LoVo (cell line): Measurements from ENCODE around the gene EHMT1.

ENCODE experiments used
- DNase-seq: peaks from one replicate; pipeline ENCODE4 v3.0.0-alpha.2; 2016; ENCODE audit warnings: low spot score

Gene EHMT1

DNA sequence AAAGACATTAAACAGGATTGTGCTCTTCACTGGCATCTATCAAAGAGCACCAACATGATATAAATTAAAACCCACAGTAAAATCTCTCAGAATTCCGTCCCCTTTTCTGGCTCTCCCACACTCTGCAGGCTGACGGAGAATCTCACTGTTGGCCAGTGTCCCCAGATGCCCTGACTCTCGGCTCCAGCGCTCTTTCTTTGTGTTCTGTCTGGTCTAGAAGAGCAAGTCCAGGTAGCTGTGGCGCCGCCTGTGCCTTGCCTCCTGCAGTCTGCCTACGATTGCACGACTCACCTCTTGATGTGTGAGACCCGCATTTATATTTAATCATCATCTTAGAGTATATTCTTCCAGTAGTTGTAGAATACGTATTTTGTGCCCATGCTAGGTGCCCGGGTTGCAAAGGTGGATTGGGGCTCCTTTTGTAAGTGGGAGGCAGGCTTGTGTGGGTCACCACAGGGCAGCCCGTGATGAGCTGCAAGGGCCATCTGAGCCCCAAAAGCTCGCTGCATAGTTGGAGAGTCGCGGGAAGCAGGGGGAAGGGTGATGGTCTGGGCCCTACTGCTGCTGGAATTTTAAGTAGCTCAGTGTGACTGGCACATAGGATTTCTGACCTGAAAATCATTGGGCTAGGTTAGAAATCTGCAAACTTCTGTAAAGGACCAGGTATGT lies 55.6 kb downstream of the EHMT1 start:
- DNase-seq: no peak

DNA sequence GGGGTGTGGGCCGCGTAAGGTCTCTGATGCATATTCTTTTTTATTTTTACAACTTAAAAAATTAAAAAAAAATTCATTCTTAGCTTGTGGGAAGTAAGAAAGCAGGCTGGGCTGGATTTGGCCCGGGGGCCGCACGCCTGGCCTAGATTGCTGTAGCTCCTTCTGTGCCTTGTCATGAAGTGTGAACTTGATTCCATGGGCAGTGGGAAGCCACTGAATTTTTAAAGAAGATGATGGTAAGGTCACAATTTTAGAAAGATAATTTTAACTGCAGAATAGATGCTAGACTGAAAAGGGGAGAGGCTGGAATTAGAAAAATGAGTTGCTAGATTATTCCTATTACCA lies 56.1 kb downstream of the EHMT1 start:
- no peak for DNase-seq

DNA sequence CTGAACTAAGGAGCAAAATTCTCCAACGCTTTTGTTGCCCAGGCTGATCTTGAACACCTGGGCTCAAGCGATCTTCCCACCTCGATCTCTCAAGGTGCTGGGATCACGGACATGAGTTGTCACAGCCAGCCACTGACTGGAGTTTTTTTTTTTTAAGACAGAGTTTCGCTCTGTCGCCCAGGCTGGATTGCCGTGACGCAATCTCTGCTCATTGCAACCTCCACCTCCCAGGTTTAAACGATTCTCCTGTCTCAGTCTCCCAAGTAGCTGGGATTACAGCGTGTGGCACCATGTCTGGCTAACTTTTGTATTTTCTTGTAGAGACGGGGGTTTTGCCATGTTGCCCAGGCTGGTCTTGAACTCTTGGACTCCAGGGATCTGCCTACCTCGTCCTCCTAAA lies 58.2 kb downstream of the EHMT1 start:
- no peak for DNase-seq

DNA sequence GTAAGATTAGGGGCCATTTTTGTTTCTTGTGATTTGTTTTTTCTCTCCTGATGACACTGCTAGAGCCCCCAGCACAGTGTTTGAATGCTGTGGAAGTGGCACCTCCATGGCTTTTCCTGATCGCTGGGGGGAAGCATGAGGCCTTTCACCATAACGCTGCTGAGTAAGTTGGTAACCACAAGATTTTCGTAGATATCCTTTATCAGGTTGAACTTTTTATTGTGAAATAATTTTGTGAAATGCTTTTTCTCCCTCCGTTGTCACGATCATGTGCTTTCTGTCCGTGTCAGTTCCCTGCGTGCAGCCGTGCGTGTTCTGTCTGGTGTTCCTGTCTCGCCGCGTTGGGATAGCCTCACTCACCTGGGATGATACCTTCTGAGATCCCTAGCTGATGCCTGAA lies 59.4 kb downstream of the EHMT1 start:
- DNase-seq: no peak

DNA sequence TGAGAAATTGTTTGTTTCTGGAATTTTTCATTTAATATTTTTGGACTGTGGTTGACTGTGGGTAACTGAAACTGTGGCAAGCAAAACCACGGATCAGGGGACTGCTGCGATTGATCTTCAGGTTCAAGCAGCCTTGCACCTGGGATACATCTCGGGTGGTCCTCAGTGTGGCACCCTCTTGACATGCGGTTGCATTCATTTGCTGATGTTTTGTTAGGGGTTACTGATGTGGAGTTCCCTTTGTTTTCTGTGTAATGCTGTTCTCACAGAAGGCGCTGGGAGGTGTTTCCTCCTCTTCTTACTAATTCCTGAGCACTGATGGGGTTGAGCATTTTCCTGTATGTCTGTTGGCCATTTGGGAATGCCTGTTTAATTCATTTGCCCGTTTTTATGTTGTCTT lies 60.4 kb downstream of the EHMT1 start:
- no peak for DNase-seq

DNA sequence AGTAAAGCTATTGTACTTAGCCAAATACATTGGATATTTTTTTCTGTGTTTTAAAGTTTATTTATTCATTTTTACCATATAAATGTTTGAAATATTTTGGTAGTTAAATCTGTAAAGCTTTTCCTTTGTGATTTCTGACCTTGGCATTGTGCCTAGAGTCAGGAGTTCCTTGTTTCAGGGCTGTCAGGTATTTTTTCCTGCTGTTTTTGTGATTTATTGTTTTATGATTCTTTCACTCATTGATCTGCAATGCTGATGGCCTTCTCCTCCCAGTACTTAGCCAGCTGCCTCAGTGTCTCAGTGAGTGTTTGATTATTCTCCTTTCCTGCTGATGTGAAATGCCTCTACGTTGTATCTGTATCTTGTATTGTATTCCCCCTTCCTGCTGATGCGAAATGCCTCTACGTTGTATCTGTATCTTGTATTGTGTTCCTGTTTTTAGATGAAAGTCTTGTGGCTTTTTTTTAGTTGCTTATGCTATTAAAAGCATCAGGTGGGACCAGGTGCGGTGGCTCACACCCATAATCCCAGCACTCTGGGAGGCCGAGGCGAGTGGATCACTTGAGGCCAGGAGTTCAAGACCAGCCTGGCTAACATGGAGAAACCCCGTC lies 61.0 kb downstream of the EHMT1 start:
- no peak for DNase-seq

DNA sequence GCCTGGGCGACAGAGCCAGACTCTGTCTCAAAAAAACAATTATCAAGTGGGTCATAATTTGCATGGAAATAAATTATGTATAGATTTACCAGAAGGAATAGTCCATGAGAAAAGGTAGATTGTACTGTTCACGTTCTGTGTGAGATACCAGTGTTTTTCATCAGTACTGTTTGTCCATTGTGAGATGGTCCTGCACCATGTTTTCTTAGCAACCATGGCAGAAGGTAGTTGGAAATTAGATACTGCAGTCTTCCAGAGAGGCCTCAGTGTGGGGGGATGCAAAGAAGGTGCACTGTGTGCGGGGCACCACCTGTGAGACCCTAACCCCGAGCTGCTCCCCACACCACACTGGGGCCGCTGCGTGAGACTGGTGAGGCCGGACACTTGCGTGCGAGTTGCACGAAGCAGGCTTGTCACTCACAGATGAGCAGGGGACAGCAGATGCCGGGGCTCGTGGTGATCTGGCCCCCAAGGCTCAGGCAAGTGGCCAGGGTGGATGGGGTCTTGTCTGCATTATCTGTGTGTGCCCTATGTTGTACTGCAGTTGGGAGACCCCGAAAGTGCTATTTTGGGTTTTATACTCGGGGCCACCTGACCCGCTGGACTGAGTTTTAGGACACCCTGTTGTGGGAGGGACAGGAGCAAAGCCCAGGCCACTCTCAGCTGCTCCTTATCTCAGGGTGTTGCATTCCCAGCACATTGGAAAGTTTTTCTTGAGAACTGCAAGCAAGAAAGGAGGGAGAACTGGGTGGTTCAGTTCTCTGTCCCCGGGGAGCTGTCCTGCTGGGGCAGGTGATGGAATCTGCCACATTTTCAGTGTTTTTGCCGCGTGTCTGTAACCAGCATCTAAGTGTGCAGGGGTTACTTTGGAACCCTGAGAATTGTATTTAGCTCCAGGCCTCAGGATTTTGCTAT lies 61.9 kb downstream of the EHMT1 start:
- DNase-seq: no peak

DNA sequence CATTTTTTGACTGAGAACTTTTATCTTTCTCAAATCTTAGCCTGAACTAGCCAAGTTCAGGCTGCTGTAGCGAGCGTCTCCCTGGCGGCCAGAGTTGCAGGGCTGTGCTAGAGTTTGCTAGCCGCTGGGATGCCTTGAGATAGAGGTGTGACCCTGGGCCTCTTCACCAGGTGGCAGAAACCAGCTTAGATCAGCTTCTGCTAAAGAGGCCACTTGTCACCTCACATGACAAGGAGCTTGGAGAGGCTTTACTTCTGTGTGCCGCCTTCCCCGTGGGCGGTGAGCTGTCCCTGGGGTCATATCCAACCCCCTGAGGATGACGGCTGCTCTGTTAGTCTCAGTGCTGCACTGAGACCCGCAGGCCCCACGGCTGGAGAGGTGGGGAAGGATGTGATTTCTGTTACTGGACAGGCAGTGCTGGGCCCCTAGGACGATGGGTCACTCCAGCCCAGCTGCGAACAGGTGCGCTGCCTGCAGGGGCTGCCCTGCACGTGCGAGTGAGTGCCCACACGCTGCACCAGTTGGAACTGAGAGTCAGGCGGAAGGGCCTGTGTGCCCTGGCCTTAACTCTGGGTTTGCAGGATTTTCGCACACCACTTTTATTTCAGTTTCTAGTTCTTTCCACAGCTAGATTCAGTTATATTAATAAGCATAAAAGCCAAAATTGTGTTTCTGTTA lies 63.8 kb downstream of the EHMT1 start:
- no peak for DNase-seq

DNA sequence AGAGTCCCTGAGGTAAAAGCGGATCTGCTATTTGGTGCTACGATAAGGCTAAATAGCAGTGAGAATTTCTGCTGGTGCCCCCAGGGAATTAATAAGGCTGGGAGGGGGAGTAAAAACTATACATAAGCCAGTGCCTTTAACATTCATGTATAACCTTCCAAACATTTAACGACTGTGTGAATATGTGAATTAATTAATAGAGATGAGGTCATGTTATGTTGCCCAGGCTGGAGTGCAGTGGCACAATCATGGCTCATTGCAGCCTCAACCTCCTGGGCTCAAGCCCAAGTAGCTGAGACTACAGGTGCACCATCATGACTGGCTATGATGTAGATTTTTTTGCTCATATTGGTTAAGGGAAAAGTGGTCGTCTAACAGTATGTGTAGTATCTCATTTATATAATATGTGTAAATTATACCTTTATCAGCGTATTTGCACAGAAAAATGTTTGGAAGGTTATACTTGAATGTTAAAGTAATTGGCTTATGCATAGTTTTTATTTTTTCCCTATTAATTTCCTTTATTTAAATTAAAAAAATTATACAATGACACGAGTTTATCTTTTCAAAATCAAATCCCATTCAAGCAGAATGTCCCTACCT lies 64.6 kb downstream of the EHMT1 start:
- no peak for DNase-seq

DNA sequence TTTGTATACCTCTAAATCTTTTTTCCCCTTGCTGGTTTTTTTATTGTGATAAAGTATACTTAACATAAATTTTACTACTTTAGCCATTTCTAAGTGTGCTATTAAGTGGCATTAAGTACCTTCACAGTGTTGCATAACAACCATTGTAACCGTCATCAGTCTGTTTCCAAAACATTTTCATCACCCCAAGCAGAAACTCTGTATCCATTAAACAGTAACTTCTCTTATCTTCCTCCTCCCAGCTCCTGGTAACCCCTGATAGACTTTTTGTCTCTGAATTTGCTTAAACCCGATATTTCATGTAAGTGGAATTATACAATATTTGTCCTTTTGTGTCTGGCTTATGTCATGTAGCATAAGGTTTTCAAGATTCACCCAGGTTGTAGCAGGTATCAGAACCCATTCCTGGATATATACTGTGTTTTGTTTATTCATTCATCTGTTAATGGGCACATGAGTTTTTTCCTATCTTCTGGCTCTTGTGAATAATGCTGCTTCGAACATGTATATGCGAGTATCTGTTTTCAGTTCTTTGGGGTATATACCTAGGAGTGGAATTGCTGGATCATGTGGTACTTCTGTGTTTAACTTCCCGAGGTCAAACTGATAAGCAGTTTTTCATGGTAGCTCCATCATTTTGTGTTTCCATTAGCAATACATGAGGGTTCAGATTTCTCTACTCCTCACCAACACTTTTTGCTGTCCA lies 66.4 kb downstream of the EHMT1 start:
- no peak for DNase-seq

DNA sequence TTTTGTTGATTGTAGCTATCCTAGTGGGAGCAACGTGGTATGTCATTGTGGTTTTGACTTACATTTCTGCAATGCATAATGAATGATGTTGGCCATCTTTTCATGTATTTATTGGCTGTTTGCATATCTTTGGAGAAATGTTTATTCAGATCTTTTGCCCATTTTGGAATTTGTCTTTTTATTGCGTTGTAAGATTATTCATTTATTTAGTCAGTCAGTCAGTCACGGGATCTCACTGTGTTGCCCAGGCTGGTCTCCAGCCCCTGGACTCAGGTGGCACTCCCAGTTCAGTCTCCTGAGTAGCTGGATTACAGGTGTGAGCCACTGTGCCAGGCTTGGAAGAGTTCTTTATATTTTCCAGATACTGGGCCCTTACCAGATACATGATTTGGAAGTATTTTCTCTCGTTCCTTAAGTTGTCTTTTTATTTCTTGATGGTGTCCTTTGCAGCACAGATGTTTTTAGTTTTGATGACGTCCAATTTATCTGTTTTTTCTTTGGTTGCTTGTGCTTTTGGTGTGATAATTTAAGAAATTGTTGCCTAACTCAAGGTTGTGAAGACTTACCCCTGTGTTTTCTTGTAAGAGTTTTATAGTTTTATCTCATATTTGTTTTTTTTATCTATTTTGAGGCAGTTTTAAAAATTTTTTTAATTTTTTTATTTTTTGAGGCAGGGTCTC lies 67.1 kb downstream of the EHMT1 start:
- no peak for DNase-seq

DNA sequence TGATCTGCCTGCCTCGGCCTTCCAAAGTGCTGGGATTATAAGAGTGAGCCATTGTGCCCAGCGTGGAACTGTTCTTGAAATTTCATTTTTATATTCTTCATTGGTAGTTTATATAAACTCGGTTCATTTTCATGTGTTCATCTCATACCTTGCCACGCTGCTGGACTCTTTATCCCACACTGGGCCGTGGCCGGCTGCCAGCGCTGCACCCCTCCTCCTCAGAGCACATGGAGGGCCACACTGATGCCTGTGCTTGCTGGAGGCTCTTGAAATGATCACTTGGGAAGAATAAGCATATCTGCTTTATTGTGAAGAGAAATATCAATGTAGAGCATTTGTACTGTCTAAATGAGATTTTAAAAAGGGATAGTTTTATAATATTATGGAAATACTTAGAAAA lies 69.5 kb downstream of the EHMT1 start:
- no peak for DNase-seq

DNA sequence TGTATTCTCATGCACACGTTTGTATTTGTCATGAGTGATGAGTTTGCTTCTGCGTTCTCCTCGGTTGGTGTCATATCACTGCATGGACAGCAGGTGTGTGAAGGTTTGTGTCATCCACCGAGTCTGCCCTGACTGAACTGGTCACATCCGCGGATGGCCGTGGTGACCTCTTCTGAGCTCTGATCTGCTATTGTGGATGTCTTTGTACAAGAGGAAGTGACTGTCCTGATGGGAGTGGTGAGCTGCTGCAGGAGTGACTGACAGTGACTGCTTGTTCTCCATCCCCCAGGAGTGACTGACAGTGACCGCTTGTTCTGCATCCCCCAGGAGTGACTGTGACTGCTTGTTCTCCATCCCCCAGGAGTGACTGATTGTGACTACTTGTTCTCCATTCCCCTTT lies 69.9 kb downstream of the EHMT1 start:
- DNase-seq: no peak

DNA sequence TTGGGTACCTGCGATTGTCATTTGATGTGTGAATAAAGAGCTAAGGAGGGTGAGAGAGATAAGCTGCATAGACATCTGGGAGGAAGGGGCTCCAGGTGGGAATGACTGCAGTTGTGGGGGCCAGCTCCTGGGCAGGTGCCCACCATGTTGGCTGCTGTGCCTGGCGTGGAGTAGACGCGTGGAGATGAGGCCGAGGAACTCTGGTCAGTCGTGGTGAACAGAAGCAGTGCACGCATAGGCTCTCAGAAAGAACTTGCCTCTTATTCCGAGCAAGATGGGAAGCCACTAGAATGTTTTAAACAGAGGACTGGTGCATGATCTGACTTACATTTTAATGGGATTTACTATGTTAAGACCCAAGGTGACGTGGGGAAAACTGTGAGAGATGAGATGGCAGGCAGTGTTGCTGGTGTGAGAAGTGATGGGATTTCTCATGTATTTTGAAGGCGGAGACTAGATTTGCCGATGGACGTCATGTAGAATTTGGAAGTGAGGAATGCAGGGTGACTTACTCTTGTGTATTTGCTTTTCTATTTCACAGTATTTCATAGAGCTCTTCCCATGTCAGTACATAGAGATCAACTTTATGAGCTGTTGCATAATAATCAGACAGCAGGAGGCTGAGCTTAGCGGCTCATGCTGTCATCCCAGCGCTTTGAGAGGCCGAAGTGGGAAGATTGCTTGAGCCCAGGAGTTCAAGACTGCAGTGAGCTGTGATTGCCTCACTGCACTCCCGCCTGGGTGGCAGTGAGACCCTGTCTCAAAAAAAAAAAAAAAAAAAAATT lies 71.1 kb downstream of the EHMT1 start:
- DNase-seq: no peak

DNA sequence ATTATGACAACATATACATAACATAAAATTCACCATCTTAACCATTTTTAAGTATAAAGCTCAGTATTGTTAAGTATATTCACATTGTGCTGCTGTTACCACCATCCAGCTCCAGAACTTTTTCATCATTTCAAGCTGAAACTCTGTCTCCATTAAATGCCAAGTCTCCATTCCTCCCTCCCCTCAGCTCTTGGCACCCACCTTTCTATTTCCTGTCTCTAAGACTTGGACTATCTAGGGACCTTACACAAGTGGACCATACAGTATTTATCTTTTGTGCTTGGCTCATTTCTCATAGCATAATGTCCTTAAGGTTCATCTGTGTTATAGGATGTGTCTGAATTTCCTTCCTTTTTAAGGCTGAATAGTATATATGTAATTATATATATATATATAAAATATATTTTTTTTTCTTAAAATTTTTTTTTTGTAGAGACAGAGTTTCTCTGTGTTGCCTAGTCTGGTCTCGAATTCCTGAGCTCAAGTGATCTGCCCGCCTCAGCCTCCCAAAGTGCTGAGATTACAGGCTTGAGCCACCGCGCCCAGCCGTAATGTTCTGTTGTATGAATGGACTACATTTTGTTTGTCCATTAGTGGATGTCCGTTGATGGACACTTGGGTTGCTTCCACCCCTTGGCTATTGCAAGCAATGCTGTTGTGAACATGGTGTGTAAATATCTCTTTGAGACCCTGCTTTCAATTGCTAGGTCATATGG lies 72.3 kb downstream of the EHMT1 start:
- no peak for DNase-seq

DNA sequence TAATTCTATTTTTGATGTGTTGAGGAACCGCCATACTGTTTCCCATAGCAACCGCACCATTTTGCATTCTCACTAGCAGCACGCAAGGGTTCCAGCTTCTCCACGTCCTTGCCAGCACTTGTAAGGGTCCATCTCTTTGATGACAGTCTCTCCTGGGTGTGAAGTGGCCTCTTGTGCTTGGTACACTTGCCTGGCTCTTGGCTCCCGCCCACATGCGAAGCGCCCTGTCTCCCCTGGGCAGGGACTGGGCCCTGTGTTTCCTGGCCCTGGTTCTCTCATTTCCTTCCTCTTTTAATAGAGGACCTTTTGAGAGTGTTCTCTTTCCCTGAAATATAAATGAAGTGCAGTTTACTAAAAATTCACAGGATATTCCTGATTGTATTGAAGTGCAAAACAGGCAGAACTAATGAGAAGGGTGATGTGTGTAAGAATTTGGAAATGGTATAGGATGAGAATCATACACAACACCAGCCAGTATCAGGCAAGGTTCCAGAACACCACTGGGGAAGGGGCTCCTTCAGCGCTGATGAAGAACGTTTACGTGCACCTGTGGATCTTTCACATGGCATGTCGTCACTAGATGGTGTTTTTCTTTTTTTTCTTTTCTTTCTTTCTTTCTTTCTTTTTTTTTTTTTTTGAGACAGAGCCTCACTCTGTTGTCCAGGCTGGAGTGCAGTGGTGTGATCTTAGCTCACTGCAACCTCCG lies 73.0 kb downstream of the EHMT1 start:
- no peak for DNase-seq

DNA sequence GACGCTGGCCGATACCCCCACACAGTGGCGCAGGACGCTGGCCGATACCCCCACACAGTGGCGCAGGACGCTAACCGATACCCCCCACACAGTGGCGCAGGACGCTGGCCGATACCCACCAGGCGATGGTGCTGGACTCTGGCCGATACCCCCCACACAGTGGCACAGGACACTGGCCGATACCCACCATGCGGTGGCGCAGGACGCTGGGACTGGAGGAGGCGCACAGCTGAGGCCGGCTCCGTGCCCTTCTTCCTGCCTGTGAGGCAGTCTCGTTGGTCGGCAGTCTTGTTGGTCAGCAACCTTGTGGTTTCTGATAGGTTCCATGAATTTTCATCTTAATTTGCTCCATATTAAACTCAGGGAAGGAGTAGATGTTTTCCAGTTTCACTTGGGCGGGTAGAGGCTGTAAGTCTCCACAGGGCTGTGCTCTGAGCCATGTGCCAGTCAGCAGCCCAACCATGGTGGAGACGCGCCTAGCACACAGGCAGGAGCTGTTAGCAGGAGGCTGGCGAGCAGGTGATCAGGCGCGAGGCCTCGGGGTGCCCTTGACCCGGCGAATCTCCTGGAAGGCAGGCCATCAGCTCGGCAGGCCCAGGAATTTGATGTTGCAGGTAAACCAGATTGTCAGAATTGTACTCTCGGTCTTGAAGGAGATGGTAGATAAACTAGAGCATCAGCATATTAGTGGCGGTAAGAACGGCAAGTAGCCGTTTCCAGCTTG lies 75.6 kb downstream of the EHMT1 start:
- no peak for DNase-seq
